ENCODE results near the gene PARD3.

DNA sequence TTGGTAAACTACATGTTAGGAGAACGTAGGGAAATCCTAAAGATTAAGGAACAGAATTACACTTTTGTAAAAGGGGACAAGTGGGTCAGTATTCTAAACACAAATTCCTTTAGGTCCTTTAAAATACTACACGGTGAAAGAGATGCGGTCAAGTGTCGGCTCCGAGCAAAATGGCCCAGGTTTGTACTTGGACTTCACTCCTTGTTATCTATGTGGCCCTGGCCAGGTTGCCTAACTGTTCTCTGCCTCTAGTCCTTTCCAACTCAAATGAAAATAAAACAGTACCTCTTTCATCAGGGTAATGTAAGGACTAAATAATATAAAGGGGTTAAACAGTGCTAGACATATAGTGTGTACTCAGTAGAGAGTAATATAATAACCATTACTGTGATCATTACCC lies 344.8 kb downstream of the PARD3 start:
- TF ChIP-seq, protein P1, sequence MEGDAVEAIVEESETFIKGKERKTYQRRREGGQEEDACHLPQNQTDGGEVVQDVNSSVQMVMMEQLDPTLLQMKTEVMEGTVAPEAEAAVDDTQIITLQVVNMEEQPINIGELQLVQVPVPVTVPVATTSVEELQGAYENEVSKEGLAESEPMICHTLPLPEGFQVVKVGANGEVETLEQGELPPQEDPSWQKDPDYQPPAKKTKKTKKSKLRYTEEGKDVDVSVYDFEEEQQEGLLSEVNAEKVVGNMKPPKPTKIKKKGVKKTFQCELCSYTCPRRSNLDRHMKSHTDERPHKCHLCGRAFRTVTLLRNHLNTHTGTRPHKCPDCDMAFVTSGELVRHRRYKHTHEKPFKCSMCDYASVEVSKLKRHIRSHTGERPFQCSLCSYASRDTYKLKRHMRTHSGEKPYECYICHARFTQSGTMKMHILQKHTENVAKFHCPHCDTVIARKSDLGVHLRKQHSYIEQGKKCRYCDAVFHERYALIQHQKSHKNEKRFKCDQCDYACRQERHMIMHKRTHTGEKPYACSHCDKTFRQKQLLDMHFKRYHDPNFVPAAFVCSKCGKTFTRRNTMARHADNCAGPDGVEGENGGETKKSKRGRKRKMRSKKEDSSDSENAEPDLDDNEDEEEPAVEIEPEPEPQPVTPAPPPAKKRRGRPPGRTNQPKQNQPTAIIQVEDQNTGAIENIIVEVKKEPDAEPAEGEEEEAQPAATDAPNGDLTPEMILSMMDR (IDR thresholded peaks at IDR 0.05) = no peak
- TF ChIP-seq POLR2A (IDR thresholded peaks at IDR 0.05) = no peak
